Measurements from ENCODE around the gene LHX8.

LHX8 gene

GRCh38 chr1:75127916-75128717 lies 6.1 kb upstream of the LHX8 start:
- ChIA-PET CTCF (interaction anchor here (1.2 kb wide), 1 partner anchor 14 kb away, joined by 3 read pairs; no protein-coding TSS in a partner anchor), POLR2A (no interaction called here)
- TF ChIP-seq CTCF (IDR thresholded peaks at IDR 0.05; ENCODE audit: control extremely low read depth, extremely low read depth, low read depth, missing control alignments): no peak
- peak; percentile 4 for DNase-seq (ENCODE audit: extremely low spot score)

GRCh38 chr1:75129660-75129982 lies 4.6 kb upstream of the LHX8 start:
- DNase-seq (ENCODE audit: extremely low spot score): no peak
- no peak for TF ChIP-seq CTCF (IDR thresholded peaks at IDR 0.05; ENCODE audit: control extremely low read depth, extremely low read depth, low read depth, missing control alignments)
- ChIA-PET POLR2A (no interaction called here), CTCF (no interaction called here)

- DNase-seq (ENCODE audit: extremely low spot score): peak; percentile 18
- POLR2A ChIA-PET: no interaction called here
- TF ChIP-seq CTCF (IDR thresholded peaks at IDR 0.05; ENCODE audit: control extremely low read depth, extremely low read depth, low read depth, missing control alignments): no peak
- CTCF ChIA-PET: no interaction called here
Measured at GRCh38 chr1:75129983-75130789, 4.0 kb upstream of the LHX8 start.

GRCh38 chr1:75130865-75131564 lies 3.2 kb upstream of the LHX8 start:
- CTCF ChIA-PET: no interaction called here
- POLR2A ChIA-PET: no interaction called here
- no peak for TF ChIP-seq CTCF (IDR thresholded peaks at IDR 0.05; ENCODE audit: control extremely low read depth, extremely low read depth, low read depth, missing control alignments)

GRCh38 chr1:75131565-75132241 lies 2.5 kb upstream of the LHX8 start:
- ChIA-PET CTCF (no interaction called here), POLR2A (no interaction called here)
- TF ChIP-seq CTCF (IDR thresholded peaks at IDR 0.05; ENCODE audit: control extremely low read depth, extremely low read depth, low read depth, missing control alignments): no peak
- no peak for DNase-seq (ENCODE audit: extremely low spot score)

More at GRCh38 chr1:75130865-75131564, 3.2 kb upstream of the LHX8 start:
- DNase-seq (ENCODE audit: extremely low spot score): peak; percentile 10

GRCh38 chr1:75132242-75132811 lies 1.9 kb upstream of the LHX8 start:
- no peak for DNase-seq (ENCODE audit: extremely low spot score)
- CTCF ChIA-PET: no interaction called here
- no peak for TF ChIP-seq CTCF (IDR thresholded peaks at IDR 0.05; ENCODE audit: control extremely low read depth, extremely low read depth, low read depth, missing control alignments)
- POLR2A ChIA-PET: no interaction called here

All from GM10248 (cell line).